Astrocyte (in vitro differentiated cells and primary cell): Measurements from ENCODE around the gene MCMBP.
A peak's percentile ranks its signal among the peaks of the same experiment; 100 is the strongest.

Source experiments
- EZH2 ChIP-seq: IDR thresholded peaks from 2 replicates; pipeline ENCODE4 v1.6.1; 2012; ENCODE audit warnings: mild to moderate bottlenecking, low read length, inconsistent platforms; ENCODE audit not compliant: insufficient read depth
- TF ChIP-seq, protein P1 (sequence below): IDR thresholded peaks from 2 replicates; pipeline ENCODE4 v1.5.1; 2011; ENCODE audit warnings: low read depth, mild to moderate bottlenecking, inconsistent platforms, low read length, moderate library complexity; ENCODE audit not compliant: insufficient read depth

DNA sequence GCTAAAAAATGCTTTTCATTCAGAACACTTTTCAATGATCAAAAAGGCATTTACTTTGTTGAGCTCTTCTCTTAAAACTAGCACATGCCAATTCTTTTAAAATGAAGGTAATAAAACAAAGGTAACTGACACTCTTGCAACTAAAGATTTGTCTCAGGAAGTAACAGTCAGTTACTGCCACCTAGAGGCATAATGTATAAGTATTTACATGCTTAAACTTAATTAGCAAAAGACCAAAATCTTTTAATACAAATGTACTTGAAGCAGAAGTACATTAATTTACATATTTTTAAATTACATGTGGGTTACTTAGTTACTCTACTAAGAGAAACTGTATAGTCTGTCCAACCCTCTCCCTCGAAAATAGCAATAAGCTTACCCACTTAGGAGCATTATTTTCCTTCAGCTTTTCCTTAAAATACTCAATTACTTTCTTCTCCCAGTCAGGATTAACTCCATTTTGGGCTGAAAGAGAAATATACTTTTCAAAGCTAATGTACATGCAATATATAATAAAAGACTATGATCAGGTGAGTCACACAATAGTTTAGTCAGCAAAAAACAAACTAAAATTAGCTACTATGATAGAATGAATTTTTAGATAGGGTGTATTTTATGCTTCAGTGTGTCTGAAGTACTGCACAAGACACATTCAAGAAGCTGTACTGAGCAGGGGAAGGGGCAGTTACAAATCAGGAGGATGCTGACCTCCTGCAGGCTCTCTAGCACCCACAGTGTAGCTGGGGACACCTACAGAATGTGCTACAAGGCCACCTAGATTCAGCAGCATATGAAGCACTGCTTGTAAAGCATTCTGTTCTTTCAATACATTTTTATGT, 13.0 kb downstream of the MCMBP start:
- TF ChIP-seq, protein P1, sequence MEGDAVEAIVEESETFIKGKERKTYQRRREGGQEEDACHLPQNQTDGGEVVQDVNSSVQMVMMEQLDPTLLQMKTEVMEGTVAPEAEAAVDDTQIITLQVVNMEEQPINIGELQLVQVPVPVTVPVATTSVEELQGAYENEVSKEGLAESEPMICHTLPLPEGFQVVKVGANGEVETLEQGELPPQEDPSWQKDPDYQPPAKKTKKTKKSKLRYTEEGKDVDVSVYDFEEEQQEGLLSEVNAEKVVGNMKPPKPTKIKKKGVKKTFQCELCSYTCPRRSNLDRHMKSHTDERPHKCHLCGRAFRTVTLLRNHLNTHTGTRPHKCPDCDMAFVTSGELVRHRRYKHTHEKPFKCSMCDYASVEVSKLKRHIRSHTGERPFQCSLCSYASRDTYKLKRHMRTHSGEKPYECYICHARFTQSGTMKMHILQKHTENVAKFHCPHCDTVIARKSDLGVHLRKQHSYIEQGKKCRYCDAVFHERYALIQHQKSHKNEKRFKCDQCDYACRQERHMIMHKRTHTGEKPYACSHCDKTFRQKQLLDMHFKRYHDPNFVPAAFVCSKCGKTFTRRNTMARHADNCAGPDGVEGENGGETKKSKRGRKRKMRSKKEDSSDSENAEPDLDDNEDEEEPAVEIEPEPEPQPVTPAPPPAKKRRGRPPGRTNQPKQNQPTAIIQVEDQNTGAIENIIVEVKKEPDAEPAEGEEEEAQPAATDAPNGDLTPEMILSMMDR: peak; percentile 56
- TF ChIP-seq EZH2: no peak
